Testis (tissue), 3 donors: ENCODE measurements around the gene CFHR4. TPM values are rescaled to one million over a fixed set of nuclear protein-coding genes. Genes with fewer than 3 reads are reported as not detected.

Experiments used
- DNase-seq: peaks from one replicate; pipeline ENCODE4 v3.0.0-alpha.2; 2019
- H3K27ac ChIP-seq, 2 donors: fragments of 200-600 bp; sonication (generic); one replicate each; pipeline ENCODE4 v1.5.1; 2019
- H3K27me3 ChIP-seq: fragments of 200-600 bp; sonication (generic); one replicate; pipeline ENCODE4 v1.5.1; 2019
- H3K36me3 ChIP-seq: fragments of 200-600 bp; sonication (generic); one replicate; pipeline ENCODE4 v1.5.1; 2017; ENCODE audit warnings: low read depth; ENCODE audit errors: missing control alignments
- H3K4me1 ChIP-seq: fragments of 200-600 bp; sonication (generic); one replicate; pipeline ENCODE4 v1.5.1; 2019
- H3K4me3 ChIP-seq, 2 donors: fragments of 200-600 bp; sonication (generic); one replicate each; pipeline ENCODE4 v1.5.1; 2017 to 2019
- H3K9me3 ChIP-seq: fragments of 200-600 bp; sonication (generic); one replicate; pipeline ENCODE4 v1.5.1; 2017
- CTCF ChIP-seq, 3 experiments: fragments of 450-650 bp in 2 of 3; fragments of 200-600 bp in 1 of 3; sonication (generic) in 1 of 3; IDR thresholded peaks; one replicate each; pipeline ENCODE4 v1.5.1; 2016 to 2019; ENCODE audit warnings: antibody characterized with exemption in 3 of 3, mild to moderate bottlenecking in 2 of 3, moderate library complexity in 1 of 3
- POLR2A ChIP-seq: fragments of 450-650 bp; IDR thresholded peaks from one replicate; pipeline ENCODE4 v1.6.1; 2017; ENCODE audit warnings: antibody characterized with exemption, mild to moderate bottlenecking, moderate library complexity
- WGBS, 2 donors: methylation state at CpG; one replicate each; pipeline ENCODE4 v1.1.5; 2018; 5-methylcytosine and 5-hydroxymethylcytosine counted together
- intact Hi-C: fragments of 100-400 bp; cut with DNase I; formaldehyde crosslinking; loops from one replicate; pipeline ENCODE4 v1.15.1; 2023; ENCODE audit warnings: low total_unique reads
- polyA plus RNA-seq: library from polyadenylated mRNA; stranded (reverse); fragments of 350-450 nt; fragmentation: Illumina TruSeq; extraction: RNeasy Lipid Tissue Mini Kit (QIAGEN cat#74804); gene quantifications from one replicate; pipeline ENCODE4 v1.2.3, GENCODE V29; 2014; ENCODE audit warnings: low read depth, low replicate concordance; ENCODE audit not compliant: insufficient read depth
- total RNA-seq, 2 donors: library from RNA; depleted of rRNA; stranded (reverse); fragments of >200 nt; gene quantifications; one replicate each; pipeline ENCODE4 v1.2.3, GENCODE V29; 2016

Gene CFHR4
- total and polyA plus RNA-seq, 3 donors from 2014 or later, result 0.25 TPM; not detected in 2

- no peaks in the 10 kb centered on the region for H3K36me3 ChIP-seq
- WGBS, 2 donors, result 91 to 94% methylated on average over 1 of the region's 1 CpG
- DNase-seq, result no peak
- no peaks in the 10 kb centered on the region for H3K9me3 ChIP-seq
- intact Hi-C loops, result no loop called here
- no peak overlapping the region for H3K27ac ChIP-seq
- TF ChIP-seq CTCF (IDR thresholded peaks at IDR 0.05) (no peak), POLR2A (no peak)
- H3K27me3 ChIP-seq, result no peaks in the 10 kb centered on the region
- H3K4me3 ChIP-seq, result no peak overlapping the region
- H3K4me1 ChIP-seq, result no peaks in the 10 kb centered on the region
Observed at GRCh38 chr1:196860323-196860884, 27.4 kb upstream of the CFHR4 start.

GRCh38 chr1:196861429-196861828 lies 26.4 kb upstream of the CFHR4 start:
- Histone ChIP-seq H3K27ac (no peak overlapping the region), H3K4me3 (no peak overlapping the region), H3K27me3 (no peaks in the 10 kb centered on the region), H3K9me3 (no peaks in the 10 kb centered on the region), H3K36me3 (no peaks in the 10 kb centered on the region), H3K4me1 (no peaks in the 10 kb centered on the region)
- intact Hi-C loops, result no loop called here
- no peak for TF ChIP-seq CTCF (IDR thresholded peaks at IDR 0.05)
- WGBS, 2 donors, result 57 to 61% methylated on average over 2 of the region's 2 CpGs
- no peak for DNase-seq

- Histone ChIP-seq H3K4me1 (no peaks in the 10 kb centered on the region), H3K36me3 (no peaks in the 10 kb centered on the region), H3K27ac (no peak overlapping the region), H3K27me3 (no peaks in the 10 kb centered on the region), H3K9me3 (no peaks in the 10 kb centered on the region), H3K4me3 (no peak overlapping the region)
- no peak for DNase-seq
- intact Hi-C loops, result no loop called here
- WGBS, 2 donors, result 80 to 100% methylated on average over 1 of the region's 1 CpG
- TF ChIP-seq CTCF (IDR thresholded peaks at IDR 0.05), result no peak
- TF ChIP-seq POLR2A, result no peak
Observed at GRCh38 chr1:196866974-196867373, 20.9 kb upstream of the CFHR4 start.

GRCh38 chr1:196873385-196873784 lies 14.5 kb upstream of the CFHR4 start:
- TF ChIP-seq POLR2A, result no peak
- WGBS, 2 donors, result 94 to 96% methylated on average over 4 of the region's 4 CpGs
- Histone ChIP-seq H3K36me3 (no peaks in the 10 kb centered on the region), H3K4me3 (no peak overlapping the region), H3K9me3 (no peaks in the 10 kb centered on the region), H3K27ac (no peak overlapping the region), H3K4me1 (no peaks in the 10 kb centered on the region), H3K27me3 (no peaks in the 10 kb centered on the region)
- no peak for DNase-seq
- intact Hi-C loops, result no loop called here

GRCh38 chr1:196875935-196876334 lies 11.9 kb upstream of the CFHR4 start:
- WGBS, 2 donors, result 89 to 95% methylated on average over 3 of the region's 3 CpGs

More at GRCh38 chr1:196875935-196876334, 11.9 kb upstream of the CFHR4 start:
- Histone ChIP-seq H3K9me3 (no peaks in the 10 kb centered on the region), H3K4me1 (no peaks in the 10 kb centered on the region), H3K27ac (no peak overlapping the region), H3K36me3 (no peaks in the 10 kb centered on the region), H3K4me3 (no peak overlapping the region), H3K27me3 (no peaks in the 10 kb centered on the region)
- TF ChIP-seq CTCF (IDR thresholded peaks at IDR 0.05), result no peak
- no peak for TF ChIP-seq POLR2A
- no peak for DNase-seq
- intact Hi-C loops, result no loop called here
